ENCODE measurements around the gene CCDC66.

Gene CCDC66

DNA sequence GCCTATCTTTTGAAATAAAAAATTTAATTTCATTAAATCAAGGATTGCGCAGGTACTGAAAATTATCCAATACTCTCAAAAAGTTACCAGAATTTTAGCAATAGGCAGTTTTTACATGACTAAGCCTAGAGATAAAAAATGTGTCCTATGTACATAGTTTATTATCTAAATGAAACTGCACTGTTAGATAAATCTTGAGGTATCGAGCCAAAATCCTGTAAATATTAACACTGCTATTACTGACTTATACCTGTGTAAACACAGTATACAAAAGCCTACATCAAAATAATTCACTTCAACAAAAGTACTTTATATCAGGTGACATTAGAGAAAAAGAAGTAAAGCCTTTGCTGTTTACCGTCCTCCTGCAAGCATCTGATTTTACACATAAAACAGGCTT is 65.4 kb downstream of the CCDC66 start:
- DNase-seq, result no peak
- ATAC-seq, result no peak

DNA sequence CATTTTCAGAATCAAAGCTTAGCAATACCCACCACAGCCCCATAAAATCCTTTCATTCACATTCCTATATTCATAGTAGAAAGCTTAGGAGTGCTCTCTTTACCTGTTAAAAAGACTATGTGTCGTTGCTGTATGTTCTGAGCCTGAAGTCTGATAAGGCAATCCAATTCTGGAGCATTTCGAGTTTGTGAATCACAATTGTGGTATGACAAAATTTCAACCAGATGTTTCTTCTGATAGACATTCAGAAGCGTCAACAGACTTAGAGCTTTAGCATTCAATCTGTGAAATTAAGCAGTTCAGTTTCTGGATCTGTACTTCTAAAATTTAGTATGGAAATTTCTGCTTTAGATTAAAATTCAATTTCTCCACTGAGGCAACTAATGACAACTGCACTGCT is 67.8 kb downstream of the CCDC66 start:
- DNase-seq (no peak), ATAC-seq (no peak)

DNA sequence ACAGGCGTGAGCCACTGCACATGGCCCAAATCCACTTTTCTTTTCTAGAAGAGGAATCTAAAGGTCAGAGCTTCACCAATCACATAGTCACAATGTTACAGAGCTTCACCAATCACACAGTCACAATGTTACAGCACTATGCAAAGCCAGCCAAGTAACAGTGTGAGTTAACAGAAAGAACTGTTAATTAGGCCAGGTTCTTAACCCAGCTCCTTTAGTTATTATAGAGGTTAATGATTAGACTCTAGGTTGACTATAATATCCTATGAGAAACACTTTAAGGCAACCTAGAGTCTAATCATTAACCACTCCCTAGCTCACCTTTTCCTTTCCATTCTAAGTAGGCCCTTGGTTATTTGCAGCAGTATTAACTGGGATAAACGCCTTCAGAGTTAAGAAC is 72.1 kb downstream of the CCDC66 start:
- ATAC-seq (no peak), DNase-seq (no peak)

DNA sequence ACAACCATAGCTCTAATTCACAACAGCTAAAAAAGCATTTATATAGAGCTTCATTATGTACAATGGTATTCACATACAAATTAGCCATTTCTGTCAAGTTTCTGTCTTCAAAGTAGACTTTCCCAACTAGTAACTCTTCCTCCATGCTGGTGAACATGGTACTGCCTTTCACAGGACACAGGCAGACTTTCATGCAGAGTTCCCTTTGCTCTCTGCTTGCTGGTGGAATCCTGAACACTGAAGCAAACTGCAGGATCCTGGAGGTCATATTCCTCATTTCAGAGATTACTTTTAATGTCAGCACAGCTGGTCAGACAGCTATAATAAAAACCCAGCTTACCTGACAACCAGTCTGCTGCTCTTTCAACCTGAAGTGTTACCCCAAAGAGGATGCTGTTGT is 72.5 kb downstream of the CCDC66 start:
- ATAC-seq, result no peak
- DNase-seq, result no peak

DNA sequence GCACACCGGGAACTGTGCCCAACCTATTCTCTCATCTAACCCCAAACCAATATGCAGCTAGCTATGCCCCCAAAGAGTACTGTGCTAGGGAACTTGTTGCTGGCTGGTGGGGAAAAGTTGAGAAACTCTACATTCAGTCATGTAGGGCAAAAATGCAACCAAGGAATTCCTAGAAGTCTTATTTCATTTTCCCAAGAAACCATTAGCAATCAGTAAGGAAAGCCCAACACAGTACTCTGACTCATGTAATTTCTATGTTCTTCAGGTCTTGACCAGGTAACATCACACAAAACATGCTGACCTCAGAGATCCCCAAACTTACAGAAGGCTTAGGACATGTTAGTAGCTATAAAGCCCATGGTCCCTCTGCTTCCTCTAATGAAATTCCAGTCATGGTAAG is 74.0 kb downstream of the CCDC66 start:
- no peak for DNase-seq
- no peak for ATAC-seq

DNA sequence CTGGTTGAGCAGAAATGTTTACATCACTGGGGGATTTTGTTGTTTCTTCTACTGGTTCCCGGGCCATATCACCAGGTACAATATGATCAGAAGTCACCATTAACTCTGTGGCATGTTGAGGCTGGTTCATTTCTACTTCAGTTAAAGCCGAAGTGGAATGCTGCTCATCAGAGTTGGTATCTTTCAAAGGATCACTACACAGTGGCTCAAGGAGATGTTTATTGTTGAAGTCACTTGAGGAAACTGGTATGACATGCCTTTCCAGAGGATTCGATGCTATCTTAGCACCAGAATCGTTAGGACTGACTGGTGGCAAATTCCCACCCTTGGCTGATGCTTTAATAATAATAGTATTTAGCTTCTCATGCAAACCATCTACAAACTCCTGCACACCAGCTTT is 76.2 kb downstream of the CCDC66 start:
- ATAC-seq (no peak), DNase-seq (no peak)

DNA sequence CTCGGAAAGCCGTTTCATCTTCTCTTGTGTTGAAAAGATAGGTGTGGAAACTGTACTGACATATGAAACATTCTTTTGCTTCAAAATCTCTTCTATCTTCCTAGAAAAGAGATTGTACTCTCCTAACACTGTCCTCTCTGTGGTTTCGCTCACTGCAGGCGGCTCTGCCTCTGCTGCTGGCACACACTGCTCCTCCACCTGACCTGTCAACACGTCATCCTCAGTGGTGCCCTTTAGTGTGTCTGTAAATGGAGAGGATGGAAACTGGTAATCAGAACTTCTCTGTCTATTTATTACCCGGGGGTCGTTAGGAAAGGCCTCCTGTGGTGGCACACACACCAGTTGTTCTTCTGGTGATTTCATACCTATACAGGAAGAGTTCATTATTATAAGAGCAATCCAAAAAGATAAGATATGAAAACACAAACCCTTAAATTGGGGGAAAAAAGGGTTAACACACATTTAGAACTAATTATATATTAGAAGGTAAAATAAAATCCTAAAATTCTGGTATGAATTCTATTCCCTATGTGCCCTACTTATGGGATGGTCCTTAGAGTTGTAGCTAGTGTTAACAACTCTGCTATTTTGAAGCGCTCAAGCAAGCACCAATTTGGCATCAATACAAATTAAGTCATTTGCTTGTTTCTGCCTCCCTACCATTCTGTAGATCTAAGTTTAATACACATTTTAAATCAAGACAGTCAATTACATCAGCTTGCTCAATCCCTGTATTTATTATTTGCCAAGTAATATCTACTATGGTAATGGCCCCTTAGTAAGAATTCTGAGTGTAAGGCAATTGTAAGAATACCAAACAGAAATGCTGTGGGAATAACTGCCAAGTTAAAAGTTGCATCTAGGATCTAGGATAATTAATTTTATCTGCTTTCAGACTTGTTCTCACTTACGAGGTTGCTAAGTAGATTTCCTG is 76.9 kb downstream of the CCDC66 start:
- DNase-seq, result no peak
- ATAC-seq, result no peak

DNA sequence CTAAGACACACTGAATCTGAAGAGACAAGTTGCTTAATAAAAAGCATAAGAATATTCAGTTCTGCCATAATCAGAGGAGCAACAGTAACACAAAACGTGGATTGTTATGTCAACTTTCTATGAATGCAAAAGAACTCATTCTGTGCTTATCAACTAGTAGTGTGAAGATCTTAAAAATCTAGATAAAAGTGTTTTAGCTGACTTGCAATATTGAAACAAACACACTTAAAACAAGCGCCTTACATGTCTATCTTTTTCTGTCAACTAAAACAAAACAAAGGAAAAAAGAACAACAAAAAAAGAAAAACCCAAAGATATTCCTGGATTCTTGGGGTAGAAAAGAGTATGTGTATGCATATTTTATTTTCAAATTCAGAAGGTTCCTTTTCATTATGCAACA is 88.4 kb downstream of the CCDC66 start:
- ATAC-seq (no peak), DNase-seq (no peak)

DNA sequence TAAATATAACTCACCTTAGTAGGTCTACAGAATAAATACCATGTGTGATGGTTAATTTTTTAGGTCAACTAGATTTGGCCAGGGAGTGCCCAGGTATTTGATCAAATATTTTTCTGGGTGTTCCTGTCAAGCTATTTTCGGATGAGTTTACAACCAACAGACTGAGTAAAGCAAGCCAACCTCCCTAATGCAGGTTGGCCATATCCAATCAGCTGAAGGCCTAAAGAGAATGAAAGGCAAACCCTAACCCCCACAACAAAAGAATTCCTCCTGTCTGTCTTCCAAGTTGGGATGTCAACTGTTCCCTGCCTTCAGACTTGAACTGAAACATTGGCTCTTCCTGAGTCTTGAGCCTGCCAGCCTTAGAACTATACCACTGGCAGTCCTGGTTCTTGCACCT is 97.5 kb downstream of the CCDC66 start:
- no peak for ATAC-seq
- no peak for DNase-seq

DNA sequence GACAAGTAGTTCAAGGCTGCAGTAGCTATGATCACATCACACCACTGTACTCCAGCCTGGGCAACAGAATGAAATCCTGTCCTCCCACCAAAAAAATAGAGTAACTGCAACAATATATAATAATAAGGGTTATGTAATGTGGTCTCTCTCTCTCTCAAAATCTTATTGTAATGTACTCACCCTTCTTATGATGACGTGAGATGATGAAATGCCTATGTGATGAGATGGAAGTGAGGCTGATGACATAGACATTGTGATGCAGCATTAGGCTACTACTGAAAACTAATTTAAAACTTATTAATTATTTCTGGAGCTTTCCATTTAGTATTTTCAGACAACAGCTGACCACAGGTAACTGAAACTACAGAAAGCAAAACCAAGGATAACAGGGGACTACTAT is 98.7 kb downstream of the CCDC66 start:
- ATAC-seq, result no peak
- no peak for DNase-seq

DNA sequence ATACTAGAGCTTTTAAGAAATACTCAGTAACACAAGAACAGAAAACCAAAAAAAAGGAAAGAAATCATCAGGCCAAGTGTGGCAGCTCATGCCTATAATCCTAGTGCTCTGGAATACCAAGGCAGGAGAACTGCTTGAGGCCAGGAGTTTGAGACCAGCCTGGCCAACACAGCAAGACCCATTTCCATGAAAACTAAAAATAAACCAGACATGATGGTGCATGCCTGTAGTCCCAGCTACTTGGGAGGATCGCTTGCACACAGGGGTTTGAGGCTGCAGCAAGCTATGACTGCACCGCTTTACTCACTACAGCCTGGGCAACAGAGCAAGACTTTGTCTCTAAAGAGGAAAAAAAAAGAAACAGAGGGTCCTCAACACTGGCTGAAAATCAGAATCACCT is 107.8 kb downstream of the CCDC66 start:
- ATAC-seq (no peak), DNase-seq (no peak)

DNA sequence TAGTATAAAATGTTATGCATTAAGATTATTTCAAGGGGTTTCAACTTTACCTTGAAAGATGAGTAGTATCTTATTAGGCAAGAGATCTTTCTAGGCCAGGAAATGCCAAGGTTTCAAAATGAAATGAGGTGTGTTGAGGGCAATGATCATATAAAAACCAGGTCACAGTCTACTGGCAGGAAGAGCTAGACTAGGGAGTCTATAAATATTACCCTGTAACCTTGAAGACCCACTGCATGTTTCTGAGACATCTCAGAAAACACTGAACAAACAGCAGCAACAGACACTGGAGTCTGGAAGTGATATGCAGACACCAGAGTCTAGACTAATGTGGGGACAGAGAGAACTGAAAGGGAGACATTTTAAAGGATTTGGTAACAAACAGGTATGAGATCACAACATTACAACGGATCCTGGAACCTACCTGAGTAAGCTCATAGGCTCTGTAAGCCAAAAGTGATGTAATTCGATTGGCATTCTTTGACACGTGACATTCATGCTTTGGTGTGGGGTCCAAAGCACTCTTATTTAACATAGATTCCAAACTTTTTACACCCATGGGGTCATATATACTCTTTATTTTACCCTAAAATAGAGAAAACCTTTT is 111.1 kb downstream of the CCDC66 start:
- DNase-seq, result no peak
- no peak for ATAC-seq

Data from stimulated activated naive CD8-positive, alpha-beta T cell treated with anti-CD3 and anti-CD28 coated beads, Interleukin-15, Interleukin-2, amounts not matched to agents 100 U/mL and 50 U/mL, for 24 hours (primary cell).